Prostate gland (tissue), 2 donors: ENCODE results near the gene GHRH.

Source experiments
- CTCF ChIP-seq, 4 experiments: fragments of 200-600 bp in 2 of 4; fragments of 450-650 bp in 2 of 4; sonication (generic) in 2 of 4; IDR thresholded peaks; 1 replicate in 3 of 4; 2 replicates in 1 of 4; pipeline ENCODE4 v1.5.1; 2016 to 2019; ENCODE audit warnings: antibody characterized with exemption in 4 of 4, mild to moderate bottlenecking in 2 of 4, moderate library complexity in 2 of 4
- POLR2AphosphoS5 ChIP-seq: sonication (generic); formaldehyde crosslinking; IDR thresholded peaks from one replicate; pipeline ENCODE4 v1.6.1; 2017; ENCODE audit warnings: antibody characterized with exemption

- TF ChIP-seq CTCF (IDR thresholded peaks at IDR 0.05) (no peak), POLR2AphosphoS5 (no peak)
Measured at GRCh38 chr20:37205130-37205529, 56.5 kb downstream of the GHRH start.
